ENCODE measurements around the gene C10orf90.

DNA sequence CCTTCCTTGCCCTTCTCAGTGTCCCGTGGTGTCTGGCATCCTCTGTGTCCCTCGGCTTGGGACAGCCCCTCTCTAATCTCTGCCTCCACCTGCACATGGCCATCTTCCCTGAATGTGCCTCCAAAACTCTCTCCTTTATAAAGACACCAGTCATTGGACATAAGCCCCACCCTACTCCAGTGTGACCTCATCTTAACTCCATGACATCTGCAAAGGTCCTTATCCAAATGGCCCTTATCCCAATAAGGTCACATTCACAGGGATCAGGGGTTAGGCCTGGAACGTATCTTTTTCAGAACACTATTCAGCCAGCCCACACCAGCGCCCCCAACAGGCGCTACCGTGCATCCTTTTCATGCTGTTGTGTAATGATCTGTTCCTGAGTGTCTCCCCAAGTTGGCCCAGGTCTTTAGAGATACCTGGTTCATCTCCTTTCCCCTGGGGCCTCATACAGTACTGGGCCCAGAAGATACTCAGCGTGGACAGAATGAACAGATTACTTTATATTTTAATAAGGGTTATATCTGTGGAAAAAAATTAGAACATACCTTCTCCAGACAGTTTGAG, 149.7 kb downstream of the C10orf90 start:
- TF ChIP-seq, protein P1, sequence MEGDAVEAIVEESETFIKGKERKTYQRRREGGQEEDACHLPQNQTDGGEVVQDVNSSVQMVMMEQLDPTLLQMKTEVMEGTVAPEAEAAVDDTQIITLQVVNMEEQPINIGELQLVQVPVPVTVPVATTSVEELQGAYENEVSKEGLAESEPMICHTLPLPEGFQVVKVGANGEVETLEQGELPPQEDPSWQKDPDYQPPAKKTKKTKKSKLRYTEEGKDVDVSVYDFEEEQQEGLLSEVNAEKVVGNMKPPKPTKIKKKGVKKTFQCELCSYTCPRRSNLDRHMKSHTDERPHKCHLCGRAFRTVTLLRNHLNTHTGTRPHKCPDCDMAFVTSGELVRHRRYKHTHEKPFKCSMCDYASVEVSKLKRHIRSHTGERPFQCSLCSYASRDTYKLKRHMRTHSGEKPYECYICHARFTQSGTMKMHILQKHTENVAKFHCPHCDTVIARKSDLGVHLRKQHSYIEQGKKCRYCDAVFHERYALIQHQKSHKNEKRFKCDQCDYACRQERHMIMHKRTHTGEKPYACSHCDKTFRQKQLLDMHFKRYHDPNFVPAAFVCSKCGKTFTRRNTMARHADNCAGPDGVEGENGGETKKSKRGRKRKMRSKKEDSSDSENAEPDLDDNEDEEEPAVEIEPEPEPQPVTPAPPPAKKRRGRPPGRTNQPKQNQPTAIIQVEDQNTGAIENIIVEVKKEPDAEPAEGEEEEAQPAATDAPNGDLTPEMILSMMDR (IDR thresholded peaks at IDR 0.05): no peak
- no peak for TF ChIP-seq EP300 (IDR thresholded peaks at IDR 0.05)
- TF ChIP-seq POLR2A (IDR thresholded peaks at IDR 0.05): no peak
- TF ChIP-seq POLR2AphosphoS5 (IDR thresholded peaks at IDR 0.05): no peak
